ENCODE results near the gene NSUN6.

DNA sequence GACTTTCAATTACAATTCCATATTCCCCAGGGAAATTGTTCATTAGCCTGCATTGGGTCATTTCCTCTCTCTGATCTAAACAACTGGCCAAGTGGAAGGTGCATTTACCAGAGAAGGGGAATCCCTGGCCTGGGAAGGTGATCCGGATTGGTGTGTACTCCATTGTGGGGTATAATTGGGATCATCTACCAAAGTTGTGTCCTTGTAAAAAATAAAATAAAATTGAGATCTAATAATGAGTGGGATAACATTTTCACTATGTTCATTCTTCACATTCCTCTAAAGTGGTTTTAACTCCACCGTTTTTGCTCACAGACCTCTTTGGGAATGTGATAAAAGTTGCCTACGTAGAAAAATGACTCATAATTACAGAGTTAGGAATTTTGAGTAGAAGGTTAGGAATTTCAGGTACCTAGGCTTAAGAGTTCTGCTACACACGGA is 30.6 kb upstream of the NSUN6 start:
- TF ChIP-seq POLR2A (IDR thresholded peaks at IDR 0.05), result no peak
- TF ChIP-seq, protein P1, sequence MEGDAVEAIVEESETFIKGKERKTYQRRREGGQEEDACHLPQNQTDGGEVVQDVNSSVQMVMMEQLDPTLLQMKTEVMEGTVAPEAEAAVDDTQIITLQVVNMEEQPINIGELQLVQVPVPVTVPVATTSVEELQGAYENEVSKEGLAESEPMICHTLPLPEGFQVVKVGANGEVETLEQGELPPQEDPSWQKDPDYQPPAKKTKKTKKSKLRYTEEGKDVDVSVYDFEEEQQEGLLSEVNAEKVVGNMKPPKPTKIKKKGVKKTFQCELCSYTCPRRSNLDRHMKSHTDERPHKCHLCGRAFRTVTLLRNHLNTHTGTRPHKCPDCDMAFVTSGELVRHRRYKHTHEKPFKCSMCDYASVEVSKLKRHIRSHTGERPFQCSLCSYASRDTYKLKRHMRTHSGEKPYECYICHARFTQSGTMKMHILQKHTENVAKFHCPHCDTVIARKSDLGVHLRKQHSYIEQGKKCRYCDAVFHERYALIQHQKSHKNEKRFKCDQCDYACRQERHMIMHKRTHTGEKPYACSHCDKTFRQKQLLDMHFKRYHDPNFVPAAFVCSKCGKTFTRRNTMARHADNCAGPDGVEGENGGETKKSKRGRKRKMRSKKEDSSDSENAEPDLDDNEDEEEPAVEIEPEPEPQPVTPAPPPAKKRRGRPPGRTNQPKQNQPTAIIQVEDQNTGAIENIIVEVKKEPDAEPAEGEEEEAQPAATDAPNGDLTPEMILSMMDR (IDR thresholded peaks at IDR 0.05), result no peak

Data from testis (tissue), 2 donors.